GM12872 (cell line): ENCODE data around the gene AMIGO2.

Experiments used
- TF ChIP-seq, protein P1 (sequence below): IDR thresholded peaks from 3 replicates; pipeline ENCODE4 v1.5.1; 2011; ENCODE audit warnings: low read depth, mild to moderate bottlenecking, low read length, moderate library complexity; ENCODE audit not compliant: insufficient read depth

Gene AMIGO2

DNA sequence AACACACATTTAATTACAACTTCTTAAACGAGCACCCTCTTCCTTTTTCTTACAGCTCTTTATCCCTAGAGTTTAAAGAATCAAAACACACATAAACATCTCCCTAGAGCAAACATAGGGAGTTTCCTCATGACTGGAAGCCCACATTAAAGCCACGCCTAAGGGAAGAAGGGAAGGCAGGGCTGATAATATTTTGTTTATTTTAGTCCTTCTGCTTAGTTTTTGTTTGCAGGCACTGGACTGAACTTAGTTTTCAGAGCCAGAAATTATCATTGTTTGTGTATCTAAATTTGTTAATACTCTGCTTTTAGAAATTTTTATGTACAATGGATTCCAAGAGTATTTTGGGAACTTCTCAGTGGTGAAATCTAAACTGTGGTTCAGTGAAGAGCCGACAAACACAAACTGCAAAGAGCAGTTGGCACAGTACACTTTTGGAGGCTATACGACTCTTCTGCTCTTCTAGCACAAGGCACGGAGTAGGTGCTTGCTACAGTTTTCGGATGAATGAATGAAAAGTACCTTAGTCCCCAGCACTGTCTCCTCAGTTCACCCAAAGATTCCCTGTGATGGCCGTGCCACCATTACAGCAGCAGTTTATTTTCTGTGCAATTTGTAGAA lies 17.6 kb upstream of the AMIGO2 start:
- TF ChIP-seq, protein P1, sequence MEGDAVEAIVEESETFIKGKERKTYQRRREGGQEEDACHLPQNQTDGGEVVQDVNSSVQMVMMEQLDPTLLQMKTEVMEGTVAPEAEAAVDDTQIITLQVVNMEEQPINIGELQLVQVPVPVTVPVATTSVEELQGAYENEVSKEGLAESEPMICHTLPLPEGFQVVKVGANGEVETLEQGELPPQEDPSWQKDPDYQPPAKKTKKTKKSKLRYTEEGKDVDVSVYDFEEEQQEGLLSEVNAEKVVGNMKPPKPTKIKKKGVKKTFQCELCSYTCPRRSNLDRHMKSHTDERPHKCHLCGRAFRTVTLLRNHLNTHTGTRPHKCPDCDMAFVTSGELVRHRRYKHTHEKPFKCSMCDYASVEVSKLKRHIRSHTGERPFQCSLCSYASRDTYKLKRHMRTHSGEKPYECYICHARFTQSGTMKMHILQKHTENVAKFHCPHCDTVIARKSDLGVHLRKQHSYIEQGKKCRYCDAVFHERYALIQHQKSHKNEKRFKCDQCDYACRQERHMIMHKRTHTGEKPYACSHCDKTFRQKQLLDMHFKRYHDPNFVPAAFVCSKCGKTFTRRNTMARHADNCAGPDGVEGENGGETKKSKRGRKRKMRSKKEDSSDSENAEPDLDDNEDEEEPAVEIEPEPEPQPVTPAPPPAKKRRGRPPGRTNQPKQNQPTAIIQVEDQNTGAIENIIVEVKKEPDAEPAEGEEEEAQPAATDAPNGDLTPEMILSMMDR: no peak

DNA sequence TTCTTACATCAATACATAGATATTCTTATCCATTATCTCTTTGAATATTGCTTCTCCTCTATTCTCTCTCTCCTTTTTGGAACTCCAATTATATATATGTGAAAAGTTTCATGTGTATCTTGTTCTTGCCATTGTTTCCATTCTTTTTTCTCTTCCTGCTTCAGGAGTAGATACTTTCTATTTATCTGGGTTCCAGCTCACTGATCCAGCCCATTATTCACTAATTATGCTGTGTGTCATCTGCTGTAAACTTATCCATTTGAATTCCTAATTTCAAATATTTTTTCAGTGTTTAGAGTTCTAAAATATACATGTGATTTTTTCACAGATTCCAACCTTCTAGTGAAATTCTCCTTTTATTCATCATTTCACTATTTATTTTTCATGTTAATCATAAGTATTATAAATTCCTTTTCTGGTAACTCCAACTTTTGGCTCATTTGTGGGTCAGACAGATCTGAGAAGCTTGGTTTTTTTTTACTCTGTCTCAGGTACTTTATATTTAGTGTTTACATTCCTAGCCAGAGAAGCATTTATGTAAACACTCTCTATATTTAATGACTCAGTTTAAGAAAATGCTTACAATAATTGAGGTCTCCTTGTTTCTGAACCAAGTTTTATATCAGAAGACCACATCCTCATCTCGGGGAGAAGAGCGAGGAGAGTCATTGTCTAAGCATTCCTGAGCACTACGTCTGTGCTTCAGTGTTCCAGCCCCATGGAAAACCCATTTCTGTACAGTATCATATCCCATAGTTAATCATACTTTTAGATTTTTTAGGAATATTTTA lies 15.9 kb upstream of the AMIGO2 start:
- TF ChIP-seq, protein P1: no peak

DNA sequence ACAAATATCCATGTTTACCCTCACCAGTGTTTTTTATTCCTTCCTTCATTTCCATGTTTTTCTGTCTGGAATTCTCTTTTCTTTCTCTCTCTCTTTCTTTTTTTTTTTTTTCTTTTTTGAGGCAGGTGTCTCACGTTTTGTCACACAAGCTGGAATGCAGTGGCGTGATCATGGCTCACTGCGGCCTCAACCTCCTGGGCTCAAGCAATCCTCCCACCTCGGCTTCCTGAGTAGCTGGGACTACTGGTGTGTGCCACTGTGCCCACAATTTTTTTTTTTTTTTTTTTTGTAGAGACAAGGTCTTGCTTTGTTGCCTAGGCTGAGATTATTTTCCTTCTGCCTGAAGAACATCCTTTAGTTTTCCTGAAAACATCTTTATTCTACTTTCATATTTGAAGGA lies 15.0 kb upstream of the AMIGO2 start:
- TF ChIP-seq, protein P1: no peak

DNA sequence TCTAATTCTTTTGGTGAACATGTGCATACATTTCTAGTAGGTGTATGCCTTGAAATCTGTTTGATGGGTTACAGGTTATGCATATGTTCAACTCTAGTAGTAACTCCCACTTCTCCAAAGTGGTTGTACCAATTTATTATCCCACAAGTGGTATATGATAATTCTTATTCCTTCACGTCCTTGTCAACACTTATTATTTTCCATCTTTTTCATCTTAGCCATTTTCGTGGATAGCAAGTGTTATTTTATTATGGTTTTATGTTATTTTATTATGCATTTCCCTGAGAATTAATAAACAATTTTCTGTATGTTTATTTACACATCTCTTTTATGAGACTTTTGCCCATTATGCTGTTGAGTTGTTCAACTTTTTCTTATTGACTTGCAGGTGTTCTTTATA lies 11.2 kb upstream of the AMIGO2 start:
- TF ChIP-seq, protein P1: no peak

DNA sequence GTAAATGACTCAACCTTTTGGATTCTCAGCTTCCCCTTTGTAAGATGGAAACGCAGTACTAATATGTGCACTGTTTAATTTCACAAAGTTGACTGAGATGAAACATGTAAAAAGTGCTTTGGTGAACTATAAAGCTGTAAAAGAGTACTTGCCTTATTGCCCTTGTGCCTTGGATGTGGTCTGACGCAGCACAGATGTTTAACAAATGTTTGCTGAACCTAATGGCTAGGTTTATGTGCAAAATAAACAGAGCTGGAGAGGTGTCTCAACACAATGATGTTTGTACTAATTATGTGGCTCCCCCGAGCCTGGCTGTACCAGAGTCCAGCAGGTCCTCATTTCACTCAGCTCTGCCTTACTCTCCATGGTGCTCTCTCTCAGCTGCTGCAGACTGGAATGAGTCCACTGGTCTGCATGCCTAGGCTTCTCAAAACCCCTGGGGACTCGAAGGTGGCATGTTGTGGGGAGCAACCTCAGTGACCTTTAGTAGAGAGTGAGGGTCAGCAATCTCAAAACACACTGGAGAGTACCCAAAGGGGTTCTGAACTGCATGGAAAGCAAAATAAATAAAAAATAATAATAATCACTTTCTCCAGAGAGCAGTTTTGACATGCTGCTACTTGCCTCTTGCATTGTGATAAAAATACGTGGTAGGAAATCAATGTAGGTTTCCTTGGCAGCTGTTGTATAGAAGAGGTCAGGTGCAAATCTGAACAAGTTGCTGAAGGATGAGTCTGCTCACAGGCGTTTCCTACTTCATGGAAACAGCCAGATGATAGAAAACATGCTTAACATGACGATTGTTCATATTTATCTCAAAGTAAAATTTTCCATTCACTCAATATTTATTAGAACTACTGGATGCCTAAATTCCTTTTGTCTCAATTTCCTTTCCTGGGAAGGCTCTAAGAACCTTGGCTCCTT lies 8.5 kb upstream of the AMIGO2 start:
- TF ChIP-seq, protein P1: no peak

DNA sequence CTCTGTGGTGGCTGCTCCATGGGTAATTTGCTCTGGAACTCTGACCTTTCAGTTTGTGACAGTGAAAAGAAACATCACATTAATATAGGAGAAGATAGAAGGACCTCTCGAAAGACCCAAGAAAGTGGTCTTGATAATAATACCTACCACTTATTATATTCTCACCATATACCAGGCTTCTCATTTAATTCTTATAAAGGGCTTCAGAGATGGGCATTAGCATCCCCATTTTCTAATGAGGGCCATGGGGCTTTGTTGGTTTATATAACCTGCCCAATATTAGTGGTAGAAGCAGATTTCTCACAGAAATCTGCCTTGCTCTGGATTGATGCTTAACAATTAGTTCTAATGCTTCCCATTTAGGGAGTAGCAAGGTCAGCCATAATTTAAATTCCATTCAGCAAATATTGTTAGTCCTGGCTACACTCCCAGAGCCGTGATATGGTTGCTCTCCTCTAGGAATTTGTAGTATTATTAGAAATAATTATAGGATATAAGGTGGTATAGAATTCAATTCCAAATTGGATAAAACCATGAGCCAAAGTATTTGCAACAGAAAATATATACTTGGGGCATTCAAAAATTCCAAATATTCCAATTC lies 7.4 kb upstream of the AMIGO2 start:
- TF ChIP-seq, protein P1: no peak
